Measurements from ENCODE around the gene NTN4. TPM values are rescaled to one million over a fixed set of nuclear protein-coding genes. Genes with fewer than 3 reads are reported as not detected.
"Not testable (repeated sequence)": the region's sequence is repeated elsewhere in the genome, so short reads cannot be mapped to it uniquely, and the experiment has no call there.

Gene NTN4
- total RNA-seq, 4 donors from 2014 or later, result 5.0 to 22.5 (median 12.4) TPM

DNA sequence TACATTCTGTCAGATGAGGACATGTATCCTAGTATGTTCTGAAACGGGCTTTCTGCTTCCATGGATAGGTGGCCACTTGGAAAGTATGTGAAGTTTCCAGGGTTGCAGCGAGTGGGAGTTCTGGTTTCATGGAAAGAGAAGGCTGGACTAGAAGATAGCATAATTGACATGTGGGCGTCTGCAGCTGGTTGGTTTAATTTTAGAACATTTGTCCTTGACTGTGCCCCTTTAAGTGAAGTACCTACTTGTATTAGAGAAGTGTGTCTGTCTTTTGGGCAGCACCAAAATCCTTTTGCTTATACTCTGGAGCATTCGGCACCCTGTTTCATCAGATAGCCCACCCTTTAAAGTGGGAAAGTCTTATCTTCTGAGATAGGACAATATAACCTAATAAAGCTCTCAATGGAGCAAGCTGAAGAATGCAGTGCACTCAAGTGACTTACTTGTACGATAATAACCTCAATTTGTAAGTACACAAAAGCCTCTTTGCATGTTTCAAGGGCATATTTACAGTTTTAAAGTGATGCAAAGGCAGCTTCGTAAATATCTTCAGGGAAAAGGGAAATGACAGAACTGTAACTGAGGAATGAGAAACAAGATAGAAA lies 35.2 kb downstream of the NTN4 start:
- H3K4me1 ChIP-seq, result peaks cover 0 to 14% (median 0%) of the 10 kb centered on the region in 3 donors
- H3K27me3 ChIP-seq, result no peaks in the 10 kb centered on the region
- TF ChIP-seq POLR2A (IDR thresholded peaks at IDR 0.05), result no peak
- TF ChIP-seq, protein P1, sequence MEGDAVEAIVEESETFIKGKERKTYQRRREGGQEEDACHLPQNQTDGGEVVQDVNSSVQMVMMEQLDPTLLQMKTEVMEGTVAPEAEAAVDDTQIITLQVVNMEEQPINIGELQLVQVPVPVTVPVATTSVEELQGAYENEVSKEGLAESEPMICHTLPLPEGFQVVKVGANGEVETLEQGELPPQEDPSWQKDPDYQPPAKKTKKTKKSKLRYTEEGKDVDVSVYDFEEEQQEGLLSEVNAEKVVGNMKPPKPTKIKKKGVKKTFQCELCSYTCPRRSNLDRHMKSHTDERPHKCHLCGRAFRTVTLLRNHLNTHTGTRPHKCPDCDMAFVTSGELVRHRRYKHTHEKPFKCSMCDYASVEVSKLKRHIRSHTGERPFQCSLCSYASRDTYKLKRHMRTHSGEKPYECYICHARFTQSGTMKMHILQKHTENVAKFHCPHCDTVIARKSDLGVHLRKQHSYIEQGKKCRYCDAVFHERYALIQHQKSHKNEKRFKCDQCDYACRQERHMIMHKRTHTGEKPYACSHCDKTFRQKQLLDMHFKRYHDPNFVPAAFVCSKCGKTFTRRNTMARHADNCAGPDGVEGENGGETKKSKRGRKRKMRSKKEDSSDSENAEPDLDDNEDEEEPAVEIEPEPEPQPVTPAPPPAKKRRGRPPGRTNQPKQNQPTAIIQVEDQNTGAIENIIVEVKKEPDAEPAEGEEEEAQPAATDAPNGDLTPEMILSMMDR (IDR thresholded peaks at IDR 0.05), result no peak
- H3K4me3 ChIP-seq, result no peak overlapping the region
- WGBS, 2 donors, result 66 to 80% methylated on average over 6 of the region's 6 CpGs
- intact Hi-C loops (cut with DNase I), result no loop called here
- no peak for DNase-seq
- peak overlapping the region in 1 of 4 donors; percentile 3 for H3K27ac ChIP-seq
- H3K9me3 ChIP-seq, result no peaks in the 10 kb centered on the region
- no peaks in the 10 kb centered on the region for H3K36me3 ChIP-seq

DNA sequence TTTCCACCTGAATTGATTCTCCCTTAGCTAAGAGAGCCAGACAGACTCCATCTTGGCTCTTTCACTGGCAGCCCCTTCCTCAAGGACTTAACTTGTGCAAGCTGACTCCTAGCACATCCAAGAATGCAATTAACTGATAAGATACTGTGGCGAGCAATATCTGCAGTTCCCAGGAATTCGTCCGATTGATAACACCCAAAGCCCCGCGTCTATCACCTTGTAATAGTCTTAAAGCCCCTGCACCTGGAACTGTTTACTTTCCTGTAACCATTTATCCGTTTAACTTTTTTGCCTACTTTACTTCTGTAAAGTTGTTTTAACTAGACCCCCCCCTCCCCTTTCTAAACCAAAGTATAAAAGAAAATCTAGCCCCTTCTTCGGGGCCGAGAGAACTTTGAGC lies 44.5 kb downstream of the NTN4 start:
- H3K4me3 ChIP-seq; H3K27me3 ChIP-seq; H3K4me1 ChIP-seq; H3K27ac ChIP-seq; H3K9me3 ChIP-seq; H3K36me3 ChIP-seq; intact Hi-C loops (cut with DNase I); DNase-seq: not testable (repeated sequence)
- WGBS, 2 donors, result 81 to 85% methylated on average over 8 of the region's 8 CpGs

GRCh38 chr12:95742586-95742985 lies 48.0 kb downstream of the NTN4 start:
- WGBS, 2 donors, result 78 to 89% methylated on average over 4 of the region's 4 CpGs
- H3K27ac ChIP-seq, result no peak overlapping the region
- H3K4me1 ChIP-seq, result peaks cover 0 to 22% (median 0%) of the 10 kb centered on the region in 3 donors
- no peak for DNase-seq
- no peaks in the 10 kb centered on the region for H3K27me3 ChIP-seq
- H3K9me3 ChIP-seq, result no peaks in the 10 kb centered on the region
- no peak overlapping the region for H3K4me3 ChIP-seq
- peaks cover 0 to 13% (median 0%) of the 10 kb centered on the region in 3 donors for H3K36me3 ChIP-seq
- no peak for TF ChIP-seq POLR2A (IDR thresholded peaks at IDR 0.05)
- TF ChIP-seq, protein P1 (IDR thresholded peaks at IDR 0.05), result no peak
- intact Hi-C loops (cut with DNase I), result no loop called here

GRCh38 chr12:95741635-95742034 lies 48.9 kb downstream of the NTN4 start:
- no peak overlapping the region for H3K4me3 ChIP-seq
- peaks cover 0 to 22% (median 0%) of the 10 kb centered on the region in 3 donors for H3K4me1 ChIP-seq
- H3K27ac ChIP-seq, result no peak overlapping the region
- no peaks in the 10 kb centered on the region for H3K27me3 ChIP-seq
- no peaks in the 10 kb centered on the region for H3K9me3 ChIP-seq
- intact Hi-C loops (cut with DNase I), result no loop called here
- no peak for DNase-seq
- WGBS, 2 donors, result 69 to 76% methylated on average over 3 of the region's 3 CpGs
- no peak for TF ChIP-seq POLR2A (IDR thresholded peaks at IDR 0.05)
- TF ChIP-seq, protein P1 (IDR thresholded peaks at IDR 0.05), result no peak
- peaks cover 0 to 11% (median 0%) of the 10 kb centered on the region in 3 donors for H3K36me3 ChIP-seq

DNA sequence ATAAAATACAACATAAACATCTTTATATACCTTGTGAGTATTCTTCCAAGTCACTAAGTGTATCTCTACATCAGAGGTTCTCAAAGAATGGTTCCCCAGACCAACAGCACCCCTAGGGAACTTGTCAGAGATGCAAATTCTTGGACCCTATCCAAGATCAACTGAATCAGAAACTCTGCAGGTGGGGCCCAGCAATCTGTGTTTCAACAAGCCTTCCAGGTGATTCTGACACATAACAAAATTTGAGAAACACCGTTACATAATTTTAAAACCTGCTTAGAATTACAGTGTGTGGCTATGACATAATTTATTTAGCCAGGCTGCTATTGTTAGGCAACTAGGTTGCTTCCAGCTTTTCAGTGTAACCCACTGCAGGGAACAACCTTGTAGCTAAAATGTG lies 49.8 kb downstream of the NTN4 start:
- Histone ChIP-seq H3K4me1 (peaks cover 0 to 22% (median 0%) of the 10 kb centered on the region in 3 donors), H3K36me3 (peaks cover 0 to 6% (median 0%) of the 10 kb centered on the region in 3 donors), H3K27me3 (no peaks in the 10 kb centered on the region), H3K9me3 (no peaks in the 10 kb centered on the region), H3K27ac (no peak overlapping the region), H3K4me3 (no peak overlapping the region)
- TF ChIP-seq POLR2A (IDR thresholded peaks at IDR 0.05), result no peak
- TF ChIP-seq, protein P1 (IDR thresholded peaks at IDR 0.05), result no peak
- WGBS, 2 donors, result 29 to 53% methylated on average over 1 of the region's 1 CpG
- intact Hi-C loops (cut with DNase I), result no loop called here
- DNase-seq, result no peak

Measured in esophagus squamous epithelium (tissue), 5 donors.